Measurements from ENCODE around the gene SDHB.

SDHB gene

GRCh38 chr1:17093822-17094393 lies 40.1 kb upstream of the SDHB start:
- Histone ChIP-seq H2AFZ (ENCODE audit: low read depth, low read length, severe bottlenecking) (no peak overlapping the region), H4K20me1 (ENCODE audit: low read depth, low read length) (no peaks in the 10 kb centered on the region), H3K36me3 (ENCODE audit: low read length) (no peaks in the 10 kb centered on the region), H3K9me3 (ENCODE audit: insufficient read depth, low read length) (no peaks in the 10 kb centered on the region), H3K79me2 (ENCODE audit: insufficient read depth, low read length) (no peaks in the 10 kb centered on the region), H3K27me3 (ENCODE audit: low read length) (no peaks in the 10 kb centered on the region), H3K4me3 (ENCODE audit: insufficient read depth, low read length, poor library complexity, severe bottlenecking) (no peak overlapping the region), H3K27ac (ENCODE audit: low read depth, low read length) (no peak overlapping the region), H3F3A (ENCODE audit: insufficient read depth) (no peaks in the 10 kb centered on the region), H3K4me2 (ENCODE audit: low read depth, low read length, poor library complexity, severe bottlenecking) (no peak overlapping the region), H3K9ac (ENCODE audit: low read length) (no peak overlapping the region), H3K9me2 (replicated peaks; ENCODE audit: insufficient read depth, low read length) (no peaks in the 10 kb centered on the region)
- TF ChIP-seq CTCF (IDR thresholded peaks at IDR 0.05; ENCODE audit: insufficient read depth, low read length, poor library complexity, severe bottlenecking) (no peak), EZH2phosphoT487 (conservative IDR thresholded peaks at IDR 0.05; ENCODE audit: low read length) (no peak)

GRCh38 chr1:17091252-17091651 lies 37.4 kb upstream of the SDHB start:
- H3K4me2 ChIP-seq (ENCODE audit: low read depth, low read length, poor library complexity, severe bottlenecking), result no peak overlapping the region
- H3K36me3 ChIP-seq (ENCODE audit: low read length), result no peaks in the 10 kb centered on the region
- no peak overlapping the region for H3K27ac ChIP-seq (ENCODE audit: low read depth, low read length)
- no peak overlapping the region for H3K4me3 ChIP-seq (ENCODE audit: insufficient read depth, low read length, poor library complexity, severe bottlenecking)
- H3F3A ChIP-seq (ENCODE audit: insufficient read depth), result no peaks in the 10 kb centered on the region
- no peaks in the 10 kb centered on the region for H3K27me3 ChIP-seq (ENCODE audit: low read length)
- H4K20me1 ChIP-seq (ENCODE audit: low read depth, low read length), result no peaks in the 10 kb centered on the region
- no peaks in the 10 kb centered on the region for H3K79me2 ChIP-seq (ENCODE audit: insufficient read depth, low read length)
- no peaks in the 10 kb centered on the region for H3K9me2 ChIP-seq (replicated peaks; ENCODE audit: insufficient read depth, low read length)
- H3K9ac ChIP-seq (ENCODE audit: low read length), result no peak overlapping the region
- H2AFZ ChIP-seq (ENCODE audit: low read depth, low read length, severe bottlenecking), result no peak overlapping the region
- TF ChIP-seq EZH2phosphoT487 (conservative IDR thresholded peaks at IDR 0.05; ENCODE audit: low read length), result no peak
- no peak for TF ChIP-seq CTCF (IDR thresholded peaks at IDR 0.05; ENCODE audit: insufficient read depth, low read length, poor library complexity, severe bottlenecking)
- H3K9me3 ChIP-seq (ENCODE audit: insufficient read depth, low read length), result no peaks in the 10 kb centered on the region

GRCh38 chr1:17089506-17089905 lies 35.7 kb upstream of the SDHB start:
- Histone ChIP-seq H3K4me3 (ENCODE audit: insufficient read depth, low read length, poor library complexity, severe bottlenecking) (no peak overlapping the region), H2AFZ (ENCODE audit: low read depth, low read length, severe bottlenecking) (no peak overlapping the region), H3K27ac (ENCODE audit: low read depth, low read length) (no peak overlapping the region), H3K9me3 (ENCODE audit: insufficient read depth, low read length) (no peaks in the 10 kb centered on the region), H3K79me2 (ENCODE audit: insufficient read depth, low read length) (no peaks in the 10 kb centered on the region), H3K9ac (ENCODE audit: low read length) (no peak overlapping the region), H3K36me3 (ENCODE audit: low read length) (no peaks in the 10 kb centered on the region), H3K9me2 (replicated peaks; ENCODE audit: insufficient read depth, low read length) (no peaks in the 10 kb centered on the region), H3F3A (ENCODE audit: insufficient read depth) (no peaks in the 10 kb centered on the region), H3K4me2 (ENCODE audit: low read depth, low read length, poor library complexity, severe bottlenecking) (no peak overlapping the region), H4K20me1 (ENCODE audit: low read depth, low read length) (no peaks in the 10 kb centered on the region), H3K27me3 (ENCODE audit: low read length) (no peaks in the 10 kb centered on the region)
- no peak for TF ChIP-seq EZH2phosphoT487 (conservative IDR thresholded peaks at IDR 0.05; ENCODE audit: low read length)
- TF ChIP-seq CTCF (IDR thresholded peaks at IDR 0.05; ENCODE audit: insufficient read depth, low read length, poor library complexity, severe bottlenecking), result no peak
